Heart left ventricle (tissue), 16 donors: ENCODE results near the gene CEPT1. TPM values are rescaled to one million over a fixed set of nuclear protein-coding genes. Genes with fewer than 3 reads are reported as not detected.

Experiments used
- ATAC-seq, 4 donors: fragments of 200-7000 bp; cut with Tn5 transposase; one replicate each; pipeline ENCODE4 v1.9.1; 2020 to 2022; ENCODE audit warnings: moderate library complexity in 4 of 4, mild to moderate bottlenecking in 3 of 4, moderate number of reproducible peaks in 1 of 4
- DNase-seq, 5 donors: peaks; one replicate each; pipeline ENCODE4 v3.0.0-alpha.2; 2020
- H3K27ac ChIP-seq, 12 donors: fragments of 200-600 bp; sonication (generic) in 4 of 12; one replicate each; pipeline versions ENCODE4 v1.5.0 to v1.8.0; 2016 to 2022; ENCODE audit warnings: mild to moderate bottlenecking in 2 of 12
- H3K27me3 ChIP-seq, 9 donors: fragments of 200-600 bp; sonication (generic) in 2 of 9; one replicate each; pipeline versions ENCODE4 v1.5.1 to v1.8.0; 2016 to 2022; ENCODE audit warnings: mild to moderate bottlenecking in 3 of 9
- H3K36me3 ChIP-seq, 9 donors: fragments of 200-600 bp; sonication (generic) in 2 of 9; one replicate each; pipeline versions ENCODE4 v1.5.0 to v1.8.0; 2018 to 2022; ENCODE audit warnings: mild to moderate bottlenecking in 2 of 9
- H3K4me1 ChIP-seq, 12 donors: fragments of 200-600 bp; sonication (generic) in 4 of 12; one replicate each; pipeline versions ENCODE4 v1.5.0 to v1.8.0; 2016 to 2022; ENCODE audit warnings: mild to moderate bottlenecking in 3 of 12
- H3K4me3 ChIP-seq, 12 donors: fragments of 200-600 bp; sonication (generic) in 4 of 12; one replicate each; pipeline versions ENCODE4 v1.5.0 to v1.8.0; 2017 to 2022; ENCODE audit warnings: mild to moderate bottlenecking in 9 of 12, moderate library complexity in 4 of 12
- H3K9me3 ChIP-seq, 12 donors: fragments of 200-600 bp; sonication (generic) in 4 of 12; one replicate each; pipeline versions ENCODE4 v1.5.0 to v1.8.0; 2016 to 2022; ENCODE audit warnings: mild to moderate bottlenecking in 1 of 12
- POLR2A ChIP-seq, 2 donors: fragments of 450-650 bp; IDR thresholded peaks; one replicate each; pipeline ENCODE4 v1.6.1; 2017; ENCODE audit warnings: antibody characterized with exemption in 2 of 2, mild to moderate bottlenecking in 2 of 2, moderate library complexity in 2 of 2
- WGBS, 4 donors: extraction: QIAGEN DNeasy Blood & Tissue Kit in 2 of 4; methylation state at CpG; one replicate each; pipeline versions ENCODE4 v1.1.5 to v1.1.7; 2013 to 2018; 5-methylcytosine and 5-hydroxymethylcytosine counted together
- intact Hi-C, 10 donors: fragments of 100-400 bp; cut with DNase I; formaldehyde crosslinking; loops; one replicate each; pipeline versions ENCODE4 v1.11.1 to v1.14.2; 2022
- polyA plus RNA-seq, 2 donors: library from polyadenylated mRNA; stranded (reverse); fragments of 200-250 nt; gene quantifications; one replicate each; pipeline ENCODE4 v1.2.3, GENCODE V29; 2013
- total RNA-seq, 9 donors: library from RNA; depleted of rRNA in 2 of 9; stranded (reverse); fragments of >200 nt in 2 of 9; fragmentation: NEBNext Ultra II Directional in 3 of 9; extraction: Animal tissue kit (Norgen Biotek cat#: 25700) in 3 of 9; gene quantifications; one replicate each; pipeline versions ENCODE4 v1.1.0 to v1.2.4, GENCODE V29; 2016 to 2023
- TF ChIP-seq, protein P1 (sequence below), 12 donors: fragments of 200-600 bp; sonication (generic) in 4 of 12; IDR thresholded peaks; one replicate each; pipeline versions ENCODE4 v1.5.0 to v1.8.0; 2018 to 2022; ENCODE audit warnings: antibody characterized with exemption in 12 of 12, mild to moderate bottlenecking in 5 of 12
- donor health status: ischemic (EF 13 %, LVEDD 7.1; RV severe dilation, severe dysfunction).
- donor health status: healthy with polysubstance abuse.
- donor health status: DM: no; HTN: yes; CAD: no.
- donor health status: DM: no; HTN: no; CAD: no.
- donor health status: ischemic (EF 25% LVEDD 6.9; RV normal size, moderate dysfunction).
- donor health status: ischemic (EF 25% LVEDD 5.7; RV mildly dilated, moderate dysfunction).
- donor health status: healthy.
- donor health status: DM: yes; HTN: yes; CAD: no.
- donor health status: ischemic (EF 35%, LVEDD 5.7; RV mildly dilated, moderate dysfunction).
- donor health status: nonischemic (EF 11% LVEDD 7.7; RV severe dilation, severe dysfunction).
- donor health status: DM: yes; HTN: yes; CAD: no.
- donor health status: PGD.
- donor health status: ischemic (EF 29% LVEDD 5.4; RV normal size, mild dysfunction).
- donor health status: nonischemic (EF 23%, LVEDD 6.1; RV moderate dilation, normal function).

Gene CEPT1
- total and polyA plus RNA-seq, 11 donors = 7.4 to 26.9 (median 11.6) TPM

DNA sequence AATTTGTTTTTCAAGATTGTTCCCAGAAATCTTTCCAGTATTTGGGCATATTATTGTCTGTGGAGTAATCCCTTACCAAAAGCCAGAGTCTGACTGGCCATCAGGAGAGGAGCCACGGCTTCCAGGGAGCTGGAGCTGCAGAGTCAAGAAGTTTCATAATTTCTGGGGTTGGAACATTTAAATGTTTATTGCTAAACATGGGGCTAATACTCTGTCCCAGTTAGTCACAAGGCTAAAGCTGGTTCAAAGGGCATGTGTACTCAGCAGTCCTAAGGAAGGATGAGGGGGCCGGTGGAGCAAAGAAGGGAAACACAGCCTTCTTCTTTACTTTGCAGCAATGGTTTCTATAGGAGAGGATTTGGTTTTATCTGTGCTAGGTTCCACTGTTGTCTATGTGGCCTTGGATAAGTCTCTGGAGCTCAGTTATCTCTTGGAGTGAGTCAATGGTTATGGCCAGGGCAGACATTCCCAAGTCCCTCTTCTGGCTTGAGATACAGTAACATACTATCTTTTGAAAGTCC is 51.0 kb downstream of the CEPT1 start:
- WGBS, 4 donors = 80 to 94% (median 89%) methylated on average over 2 of the region's 2 CpGs
- DNase-seq = no peak
- Histone ChIP-seq H3K4me1 (peaks cover 0 to 75% (median 2%) of the 10 kb centered on the region in 12 donors), H3K9me3 (no peaks in the 10 kb centered on the region), H3K36me3 (peaks cover 0 to 61% (median 27%) of the 10 kb centered on the region in 9 donors), H3K27me3 (no peaks in the 10 kb centered on the region), H3K27ac (peak overlapping the region in 1 of 12 donors; percentile 95), H3K4me3 (no peak overlapping the region)
- TF ChIP-seq, protein P1, sequence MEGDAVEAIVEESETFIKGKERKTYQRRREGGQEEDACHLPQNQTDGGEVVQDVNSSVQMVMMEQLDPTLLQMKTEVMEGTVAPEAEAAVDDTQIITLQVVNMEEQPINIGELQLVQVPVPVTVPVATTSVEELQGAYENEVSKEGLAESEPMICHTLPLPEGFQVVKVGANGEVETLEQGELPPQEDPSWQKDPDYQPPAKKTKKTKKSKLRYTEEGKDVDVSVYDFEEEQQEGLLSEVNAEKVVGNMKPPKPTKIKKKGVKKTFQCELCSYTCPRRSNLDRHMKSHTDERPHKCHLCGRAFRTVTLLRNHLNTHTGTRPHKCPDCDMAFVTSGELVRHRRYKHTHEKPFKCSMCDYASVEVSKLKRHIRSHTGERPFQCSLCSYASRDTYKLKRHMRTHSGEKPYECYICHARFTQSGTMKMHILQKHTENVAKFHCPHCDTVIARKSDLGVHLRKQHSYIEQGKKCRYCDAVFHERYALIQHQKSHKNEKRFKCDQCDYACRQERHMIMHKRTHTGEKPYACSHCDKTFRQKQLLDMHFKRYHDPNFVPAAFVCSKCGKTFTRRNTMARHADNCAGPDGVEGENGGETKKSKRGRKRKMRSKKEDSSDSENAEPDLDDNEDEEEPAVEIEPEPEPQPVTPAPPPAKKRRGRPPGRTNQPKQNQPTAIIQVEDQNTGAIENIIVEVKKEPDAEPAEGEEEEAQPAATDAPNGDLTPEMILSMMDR (IDR thresholded peaks at IDR 0.05) = no peak
- no peak for TF ChIP-seq POLR2A (IDR thresholded peaks at IDR 0.05)
- intact Hi-C loops = no loop called here
- peak in 2 of 4 donors; percentile 20 to 52 for ATAC-seq

DNA sequence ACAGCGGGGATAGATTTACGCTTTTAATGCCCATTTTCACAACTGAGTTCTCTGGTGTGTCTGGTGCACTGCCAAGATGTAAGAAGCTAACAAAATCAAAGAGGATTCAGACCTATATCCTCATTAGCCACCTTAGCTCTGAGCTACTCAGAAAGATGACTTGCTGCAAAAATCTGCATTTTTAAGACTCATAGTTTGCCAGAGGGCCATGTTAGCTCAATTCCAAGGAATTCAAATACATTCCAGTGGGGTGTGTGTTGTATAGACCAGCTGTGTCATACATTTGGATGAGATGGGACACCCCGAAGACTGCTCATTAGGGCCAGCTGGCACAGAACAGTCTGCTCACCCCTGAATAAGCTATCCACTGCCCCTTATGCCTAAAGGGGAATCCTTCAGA is 51.5 kb downstream of the CEPT1 start:
- TF ChIP-seq POLR2A (IDR thresholded peaks at IDR 0.05) = no peak
- H3K36me3 ChIP-seq = peaks cover 0 to 60% (median 22%) of the 10 kb centered on the region in 9 donors
- H3K4me3 ChIP-seq = no peak overlapping the region
- H3K9me3 ChIP-seq = no peaks in the 10 kb centered on the region
- DNase-seq (no peak), ATAC-seq (no peak)
- 57 to 87% (median 73%) methylated on average over 3 of the region's 3 CpGs for WGBS, 4 donors
- peak overlapping the region in 1 of 12 donors; percentile 95 for H3K27ac ChIP-seq
- intact Hi-C loops = no loop called here
- peaks cover 0 to 2% (median 0%) of the 10 kb centered on the region in 9 donors for H3K27me3 ChIP-seq
- peaks cover 0 to 76% (median 2%) of the 10 kb centered on the region in 12 donors for H3K4me1 ChIP-seq

DNA sequence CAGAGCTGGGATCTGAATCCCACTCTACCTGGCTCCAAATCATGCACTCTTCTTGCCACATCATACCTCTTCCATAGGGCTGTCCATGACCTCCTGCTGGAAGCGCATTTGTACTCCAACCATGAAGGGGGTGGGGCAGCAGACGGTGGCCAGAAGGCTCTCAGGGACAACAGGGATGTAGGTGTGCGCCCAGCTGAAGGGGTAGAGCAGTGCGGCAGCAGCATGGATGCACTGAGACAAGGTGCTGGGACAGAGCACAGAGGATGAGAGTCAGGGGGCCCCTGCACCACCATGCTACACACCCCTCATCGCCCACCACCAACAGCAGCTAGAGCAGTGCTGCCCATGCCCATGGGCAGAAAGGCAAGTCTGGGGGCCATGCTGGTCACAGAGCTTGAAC is 52.1 kb downstream of the CEPT1 start:
- ATAC-seq (peak in 1 of 4 donors; percentile 13), DNase-seq (no peak)
- no peaks in the 10 kb centered on the region for H3K9me3 ChIP-seq
- H3K27ac ChIP-seq = peak overlapping the region in 2 of 12 donors; percentile 29 to 95
- intact Hi-C loops = no loop called here
- H3K27me3 ChIP-seq = peaks cover 0 to 3% (median 0%) of the 10 kb centered on the region in 9 donors
- WGBS, 4 donors = 89 to 96% (median 94%) methylated on average over 5 of the region's 5 CpGs
- peaks cover 0 to 80% (median 2%) of the 10 kb centered on the region in 12 donors for H3K4me1 ChIP-seq
- H3K4me3 ChIP-seq = no peak overlapping the region
- TF ChIP-seq, protein P1 (IDR thresholded peaks at IDR 0.05) = no peak
- no peak for TF ChIP-seq POLR2A (IDR thresholded peaks at IDR 0.05)
- peaks cover 0 to 58% (median 16%) of the 10 kb centered on the region in 9 donors for H3K36me3 ChIP-seq

DNA sequence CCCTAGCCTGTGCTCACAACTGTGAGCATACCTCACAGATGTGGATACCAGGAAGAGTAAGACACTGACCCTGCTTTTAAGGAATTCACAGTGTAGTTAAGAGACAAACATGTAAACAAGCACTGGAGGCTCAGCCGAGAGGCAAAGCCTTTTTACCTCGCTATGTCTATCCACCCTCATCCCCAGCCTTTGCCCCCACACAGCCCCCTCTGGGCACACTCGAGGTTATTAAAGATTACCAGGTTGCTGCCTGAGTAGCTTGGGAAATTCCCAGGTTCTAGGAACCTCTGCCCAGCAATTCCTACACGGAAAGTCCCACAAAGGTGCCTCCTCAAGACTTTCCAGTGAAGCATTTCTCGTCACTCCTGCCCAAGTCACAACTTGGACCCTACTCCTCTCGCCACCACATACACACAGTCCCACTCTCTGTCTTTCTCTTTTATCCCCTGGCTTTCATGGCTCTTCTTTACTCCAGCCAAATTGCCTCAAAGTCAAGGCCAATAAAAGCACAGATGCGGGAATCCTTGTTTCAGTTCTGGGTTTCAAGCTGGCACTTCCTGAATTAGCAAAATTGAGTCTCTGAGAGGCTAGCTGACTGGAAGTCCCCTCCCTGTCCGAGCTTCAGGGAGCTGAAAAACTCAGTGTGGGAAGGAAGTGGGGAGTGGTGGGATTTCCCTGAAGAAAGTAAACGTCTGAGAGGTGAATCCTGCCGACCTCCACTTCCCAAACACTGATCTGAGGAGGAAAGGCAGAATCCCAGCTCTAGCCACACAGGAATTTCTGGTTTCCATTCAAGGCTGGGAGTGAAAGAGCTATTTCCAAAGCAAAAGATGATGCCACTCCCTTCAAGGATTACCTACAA is 52.9 kb downstream of the CEPT1 start:
- DNase-seq = no peak
- intact Hi-C loops = no loop called here
- H3K4me3 ChIP-seq = peak overlapping the region in 1 of 12 donors; percentile 1
- no peak for TF ChIP-seq POLR2A (IDR thresholded peaks at IDR 0.05)
- TF ChIP-seq, protein P1 (IDR thresholded peaks at IDR 0.05) = no peak
- ATAC-seq = peak in 2 of 4 donors; percentile 9 to 52
- 51 to 63% (median 57%) methylated on average over 10 of the region's 10 CpGs for WGBS, 4 donors
- peaks cover 0 to 3% (median 0%) of the 10 kb centered on the region in 9 donors for H3K27me3 ChIP-seq
- peaks cover 0 to 88% (median 2%) of the 10 kb centered on the region in 12 donors for H3K4me1 ChIP-seq
- H3K9me3 ChIP-seq = no peaks in the 10 kb centered on the region
- peaks cover 0 to 50% (median 9%) of the 10 kb centered on the region in 9 donors for H3K36me3 ChIP-seq
- H3K27ac ChIP-seq = peak overlapping the region in 3 of 12 donors; percentile 24 to 95 (median 29)
